Measurements from ENCODE around the gene BRAT1.
"Not testable (repeated sequence)": the region's sequence is repeated elsewhere in the genome, so short reads cannot be mapped to it uniquely, and the experiment has no call there.

Gene BRAT1

DNA sequence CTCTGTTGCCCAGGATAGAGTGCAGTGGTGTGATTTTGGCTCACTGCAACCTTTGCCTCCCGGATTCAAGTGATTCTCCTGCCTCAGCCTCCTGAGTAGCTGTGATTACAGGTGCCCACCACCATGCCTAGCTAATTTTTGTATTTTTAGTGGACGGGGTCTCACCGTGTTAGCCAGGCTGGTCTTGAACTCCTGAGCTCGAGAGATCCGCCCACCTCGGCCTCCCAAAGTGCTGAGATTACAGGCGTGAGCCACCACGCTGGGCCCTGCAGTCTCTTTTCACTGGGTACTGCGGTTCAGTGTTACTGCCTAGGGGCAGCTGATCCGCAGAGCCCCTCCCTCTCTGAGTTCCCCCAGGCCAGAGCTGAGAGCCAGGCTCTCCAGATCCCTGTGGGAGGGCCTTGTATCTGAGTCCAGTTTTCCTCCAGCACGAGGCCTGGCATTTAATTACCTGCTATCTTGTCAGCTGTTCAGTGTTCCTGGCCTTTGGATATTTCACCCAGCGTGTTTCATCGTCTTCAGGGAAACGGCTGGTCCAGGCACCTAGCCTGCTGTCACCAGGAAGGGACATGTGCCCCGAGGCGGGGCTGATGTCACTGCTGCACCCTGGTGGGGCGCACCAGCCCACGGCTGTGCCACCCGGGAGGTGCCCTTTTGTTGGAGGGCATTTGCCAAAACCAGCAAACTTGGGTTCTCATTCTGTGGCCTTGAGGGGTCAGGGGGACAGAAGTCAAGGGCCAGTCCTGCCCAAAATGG, 19.3 kb downstream of the BRAT1 start:
- DNase-seq = not testable (repeated sequence)

GRCh38 chr7:2534214-2534613, 21.1 kb downstream of the BRAT1 start:
- not testable (repeated sequence) for DNase-seq

DNA sequence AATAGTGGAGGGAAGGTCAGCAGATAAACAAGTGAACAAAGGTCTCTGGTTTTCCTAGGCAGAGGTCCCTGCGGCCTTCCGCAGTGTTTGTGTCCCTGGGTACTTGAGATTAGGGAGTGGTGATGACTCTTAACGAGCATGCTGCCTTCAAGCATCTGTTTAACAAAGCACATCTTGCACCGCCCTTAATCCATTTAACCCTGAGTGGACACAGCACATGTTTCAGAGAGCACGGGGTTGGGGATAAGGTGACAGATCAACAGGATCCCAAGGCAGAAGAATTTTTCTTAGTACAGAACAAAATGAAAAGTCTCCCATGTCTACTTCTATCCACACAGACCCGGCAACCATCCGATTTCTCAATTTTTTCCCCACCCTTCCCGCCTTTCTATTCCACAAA, 21.8 kb downstream of the BRAT1 start:
- DNase-seq = not testable (repeated sequence)

DNA sequence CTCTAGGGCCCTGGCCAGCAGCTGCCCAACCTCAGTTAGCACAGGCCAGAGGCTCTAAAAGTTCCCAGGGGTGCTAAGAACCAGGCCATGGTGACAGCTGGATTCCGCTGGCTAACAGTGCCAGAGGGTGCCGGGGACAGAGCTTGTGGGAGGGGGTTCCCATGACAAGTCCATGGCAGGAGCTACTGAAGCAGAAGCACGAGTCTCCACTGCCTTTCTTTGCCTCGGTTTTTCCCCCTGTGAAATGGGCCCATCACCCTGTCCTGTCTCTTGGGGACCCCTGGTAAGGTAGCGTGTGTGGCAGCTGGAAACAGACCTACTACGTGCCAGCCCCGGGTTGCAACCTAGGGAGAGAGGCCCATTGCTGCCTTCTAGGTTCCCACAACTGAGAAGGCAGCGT, 22.5 kb downstream of the BRAT1 start:
- not testable (repeated sequence) for DNase-seq

DNA sequence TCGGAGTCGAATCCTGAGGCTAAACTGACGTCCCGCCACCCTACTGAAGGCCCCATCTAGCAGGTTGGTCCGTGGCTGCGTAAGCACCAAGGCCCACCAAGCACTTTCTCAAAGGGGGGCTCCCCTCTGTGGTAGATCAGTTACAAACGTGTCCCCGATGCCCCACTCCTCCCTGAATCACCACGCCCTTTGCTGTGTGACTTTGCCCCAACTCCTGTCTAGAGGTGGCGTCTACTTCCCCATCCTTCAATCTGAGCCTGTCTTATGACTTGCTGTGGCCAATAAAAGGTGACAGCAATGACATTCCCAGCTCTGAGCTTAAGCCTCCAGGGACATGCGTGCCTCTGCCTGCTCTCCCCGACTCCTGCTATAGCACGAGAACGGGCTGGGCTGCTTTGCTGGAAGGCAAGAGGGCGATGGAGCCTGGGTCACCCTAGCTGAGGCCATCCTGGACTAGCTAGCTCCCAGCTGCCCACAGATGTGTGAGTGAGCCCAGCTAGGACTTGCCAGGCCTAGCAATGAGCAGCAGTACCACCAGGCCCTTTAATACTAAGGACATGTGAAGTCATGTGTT, 23.0 kb downstream of the BRAT1 start:
- DNase-seq = not testable (repeated sequence)

DNA sequence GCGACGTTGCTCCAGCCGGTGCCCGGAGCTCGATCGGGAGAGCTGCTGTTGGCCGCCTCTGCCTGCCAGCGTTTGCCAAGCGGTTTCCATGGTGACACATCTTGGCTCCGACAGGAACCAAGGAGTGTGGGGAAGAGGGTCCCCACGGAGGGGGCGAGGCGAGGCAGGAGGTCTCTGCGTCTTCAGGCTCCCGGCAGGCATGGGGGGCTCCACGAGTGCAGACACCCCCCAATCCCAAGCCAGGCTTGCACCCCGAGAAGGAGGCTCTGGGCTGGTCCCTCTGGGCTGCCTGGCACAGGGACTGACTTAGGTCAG, 23.6 kb downstream of the BRAT1 start:
- DNase-seq = not testable (repeated sequence)

DNA sequence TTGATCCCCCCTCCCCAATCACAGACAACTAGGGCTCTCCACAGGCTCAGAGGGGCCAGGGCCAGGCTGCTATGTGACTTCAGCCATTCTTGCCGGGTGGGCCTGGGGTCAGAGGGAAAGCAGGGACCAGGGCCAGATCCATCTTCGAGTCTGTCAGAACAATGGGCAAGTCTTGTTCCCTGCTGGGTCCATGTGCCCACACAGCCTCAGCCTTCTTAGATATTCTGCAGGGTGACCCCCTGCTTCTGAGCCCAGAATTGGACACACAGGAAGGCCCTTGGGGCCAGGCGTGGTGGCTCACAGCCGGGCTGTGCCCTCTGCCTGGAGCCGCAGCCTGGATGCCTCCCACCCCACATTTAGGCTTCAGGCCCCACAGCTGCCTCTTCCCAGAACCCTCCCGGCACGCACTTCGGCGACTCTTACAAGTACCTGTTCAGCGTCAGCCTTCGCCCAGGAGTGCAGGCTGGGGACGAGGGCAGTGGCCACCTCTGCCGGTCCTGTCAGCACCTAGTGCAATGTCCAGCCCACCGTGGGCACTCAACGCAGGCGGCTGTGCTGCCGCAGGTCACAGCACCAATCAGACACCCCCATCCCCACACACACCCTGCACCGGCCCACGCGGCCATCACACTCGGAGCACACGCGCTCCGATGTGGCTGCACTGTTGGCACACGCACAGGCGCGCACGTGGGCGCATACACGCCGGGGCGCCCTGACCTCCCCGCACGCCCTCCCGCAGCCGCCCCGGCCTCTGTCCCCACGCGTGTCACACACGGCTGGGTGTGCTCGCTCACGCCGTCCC, 24.1 kb downstream of the BRAT1 start:
- DNase-seq = peak; percentile 87

GRCh38 chr7:2530071-2530987, 25.0 kb downstream of the BRAT1 start:
- DNase-seq = peak; percentile 63

GRCh38 chr7:2529161-2530070, 25.9 kb downstream of the BRAT1 start:
- DNase-seq = no peak

- DNase-seq = no peak
Observed at GRCh38 chr7:2528481-2529095, 26.7 kb downstream of the BRAT1 start.

DNA sequence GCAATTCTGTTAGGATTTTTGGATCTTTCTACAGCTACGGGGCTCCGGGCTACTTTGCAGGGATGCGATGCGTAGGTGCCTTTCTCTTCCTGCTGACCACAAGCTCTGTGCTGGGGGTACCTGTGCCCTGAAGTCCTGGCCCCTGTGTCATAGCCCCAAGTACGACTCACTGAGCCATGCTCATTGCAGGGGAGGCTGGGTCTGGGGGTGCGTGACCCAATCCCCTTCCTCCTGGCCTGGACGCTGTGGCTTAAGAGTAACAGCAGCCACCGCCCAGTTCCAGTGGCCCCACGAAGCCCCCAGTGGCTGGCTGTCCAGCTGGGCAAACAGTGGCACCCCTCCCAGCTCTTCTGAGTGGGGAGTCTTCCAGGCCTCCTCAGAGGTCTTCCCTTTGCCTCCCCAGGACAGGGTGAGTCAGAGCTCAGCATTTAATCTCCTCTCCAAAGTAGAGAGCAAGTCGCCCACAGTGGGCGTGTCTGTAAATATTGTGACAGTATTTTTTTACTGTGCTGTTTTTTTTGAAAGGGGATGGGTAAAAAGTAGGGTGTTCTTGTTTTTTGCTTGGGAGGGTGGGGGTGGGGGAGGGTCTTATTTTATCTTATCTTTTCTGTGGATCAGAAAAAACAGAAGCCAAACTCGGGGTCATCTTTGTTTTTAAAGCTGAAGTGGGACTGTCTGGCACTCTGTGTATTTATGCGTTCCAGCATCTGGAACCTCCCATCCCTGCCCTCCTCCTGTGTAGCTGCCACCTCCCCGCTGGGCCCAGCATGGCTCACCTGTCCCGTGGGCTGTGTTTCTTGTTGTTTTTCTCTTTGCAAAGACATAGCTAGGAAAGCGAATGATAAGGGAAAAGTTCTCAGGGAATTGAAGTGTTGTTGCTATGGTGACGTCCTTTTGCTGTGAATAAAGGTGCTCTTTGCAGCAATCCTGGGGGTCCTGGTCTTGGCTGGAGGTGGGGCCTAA, 27.5 kb downstream of the BRAT1 start:
- peak; percentile 86 for DNase-seq

DNA sequence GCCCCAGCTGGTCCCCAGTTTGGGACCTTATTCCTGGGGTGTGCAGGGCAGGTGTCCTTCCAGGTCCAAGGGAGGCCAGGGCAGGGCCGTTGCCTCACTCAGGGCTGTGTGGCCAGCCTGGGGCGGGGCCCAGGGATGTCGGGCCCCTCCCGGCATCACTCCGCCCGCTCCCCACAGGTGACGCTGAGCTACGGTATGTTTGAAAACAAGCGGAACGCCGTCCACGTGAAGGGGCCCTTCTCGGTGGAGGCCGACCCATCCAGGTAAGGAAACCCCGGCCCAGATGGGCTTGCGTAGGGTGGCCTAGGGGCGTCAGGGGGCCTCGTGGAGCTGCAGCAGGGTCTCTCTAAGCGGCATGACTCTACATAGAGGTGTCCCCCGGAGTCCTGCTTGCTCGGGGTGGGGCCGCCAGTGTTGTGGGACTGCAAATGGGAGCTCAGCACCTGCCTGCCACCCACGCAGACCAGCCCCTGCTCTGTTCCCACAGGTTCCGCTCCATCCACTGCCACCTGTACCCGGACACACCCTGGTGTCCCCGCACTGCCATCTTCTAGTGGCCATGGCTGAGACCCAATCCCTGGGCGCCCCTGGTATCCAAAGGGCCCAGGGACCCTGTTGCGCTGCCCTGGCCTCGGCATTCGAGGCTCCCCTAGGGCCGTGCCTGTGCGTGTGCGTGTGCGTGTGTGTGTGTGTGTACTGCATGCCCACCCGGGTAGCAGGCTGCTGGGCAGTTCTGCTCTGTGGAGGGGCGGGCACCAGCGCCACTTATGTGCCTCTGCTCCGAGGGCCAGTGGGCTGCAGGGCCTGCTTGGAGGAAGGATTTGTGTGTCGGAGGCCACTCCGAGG, 28.4 kb downstream of the BRAT1 start:
- no peak for DNase-seq

GRCh38 chr7:2525658-2526630, 29.4 kb downstream of the BRAT1 start:
- peak; percentile 98 for DNase-seq

- DNase-seq = peak; percentile 76
Observed at GRCh38 chr7:2524808-2525657, 30.3 kb downstream of the BRAT1 start.

DNA sequence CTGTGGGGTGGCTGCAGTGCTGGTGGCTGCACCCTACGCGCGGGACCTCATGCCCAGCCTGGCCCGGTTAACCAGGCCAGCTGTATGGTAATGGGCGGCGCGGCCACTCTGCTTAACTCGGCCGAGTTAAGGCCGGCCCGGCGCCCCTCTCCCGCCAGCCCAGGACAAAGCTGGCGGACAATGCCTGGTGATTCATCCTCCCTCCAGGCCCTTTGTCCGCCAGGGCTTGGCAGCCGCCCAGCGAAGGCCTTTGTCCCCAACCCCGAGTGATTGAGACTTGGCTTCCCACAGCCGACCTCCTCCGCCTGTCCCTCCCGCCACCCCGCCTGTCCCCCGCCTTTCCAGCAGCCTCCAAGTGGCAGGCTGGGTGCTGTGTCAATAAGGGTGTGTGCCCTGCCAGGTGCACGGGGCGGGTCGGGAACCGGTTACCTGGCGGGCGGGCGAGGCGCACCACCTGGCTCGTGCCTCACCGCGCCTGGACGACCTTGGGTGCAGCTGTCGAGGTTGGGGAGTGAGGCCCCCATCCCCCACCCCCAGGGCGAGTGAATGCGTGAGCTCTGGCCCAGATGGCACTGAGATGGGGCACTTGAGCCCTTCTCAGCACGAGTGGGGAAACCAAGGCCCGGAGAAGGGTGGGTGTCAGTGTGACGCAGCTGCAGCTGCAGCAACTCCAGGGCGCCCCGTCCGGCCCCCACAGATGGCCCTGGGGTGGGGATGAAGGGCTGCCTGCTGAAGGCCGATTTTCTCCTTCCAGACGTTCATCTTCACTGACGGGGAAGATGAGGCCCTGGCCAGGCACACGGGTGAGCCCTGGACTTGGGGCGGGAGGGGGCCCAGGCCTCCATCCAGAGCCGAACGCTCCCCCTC, 31.1 kb downstream of the BRAT1 start:
- DNase-seq = peak; percentile 100

GRCh38 chr7:2523461-2523936, 31.8 kb downstream of the BRAT1 start:
- DNase-seq = peak; percentile 99
